Esophagus squamous epithelium (tissue), 4 donors: ENCODE data around the gene ANXA10.

Experiments used
- POLR2A ChIP-seq, 4 donors: fragments of 450-650 bp; IDR thresholded peaks; one replicate each; pipeline ENCODE4 v1.6.1; 2017; ENCODE audit warnings: antibody characterized with exemption in 4 of 4, mild to moderate bottlenecking in 4 of 4, moderate library complexity in 3 of 4
- TF ChIP-seq, protein P1 (sequence below), 6 experiments: fragments of 450-650 bp in 4 of 6; fragments of 200-600 bp in 2 of 6; sonication (generic) in 2 of 6; IDR thresholded peaks; one replicate each; pipeline ENCODE4 v1.5.1; 2016 to 2019; ENCODE audit warnings: antibody characterized with exemption in 6 of 6, mild to moderate bottlenecking in 4 of 6, moderate library complexity in 4 of 6

DNA sequence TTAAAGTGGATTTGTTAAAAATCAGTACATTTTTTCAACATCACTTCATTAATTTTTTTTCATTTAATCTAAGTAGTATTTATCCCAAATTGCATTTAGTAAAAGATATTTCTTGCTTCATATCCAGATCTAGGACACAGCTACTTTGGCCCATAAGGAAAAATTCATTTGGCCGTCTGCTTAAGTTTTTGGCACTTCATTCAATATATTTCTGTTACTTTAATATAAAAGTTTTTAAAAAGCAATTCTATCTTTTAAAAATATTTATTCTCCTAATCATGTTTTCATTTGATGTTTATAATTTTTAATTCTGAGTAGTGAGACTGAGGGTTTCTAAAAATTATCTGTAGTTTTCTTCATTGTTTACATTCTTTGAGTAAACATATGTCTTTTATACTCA is 28.5 kb downstream of the ANXA10 start:
- TF ChIP-seq, protein P1, sequence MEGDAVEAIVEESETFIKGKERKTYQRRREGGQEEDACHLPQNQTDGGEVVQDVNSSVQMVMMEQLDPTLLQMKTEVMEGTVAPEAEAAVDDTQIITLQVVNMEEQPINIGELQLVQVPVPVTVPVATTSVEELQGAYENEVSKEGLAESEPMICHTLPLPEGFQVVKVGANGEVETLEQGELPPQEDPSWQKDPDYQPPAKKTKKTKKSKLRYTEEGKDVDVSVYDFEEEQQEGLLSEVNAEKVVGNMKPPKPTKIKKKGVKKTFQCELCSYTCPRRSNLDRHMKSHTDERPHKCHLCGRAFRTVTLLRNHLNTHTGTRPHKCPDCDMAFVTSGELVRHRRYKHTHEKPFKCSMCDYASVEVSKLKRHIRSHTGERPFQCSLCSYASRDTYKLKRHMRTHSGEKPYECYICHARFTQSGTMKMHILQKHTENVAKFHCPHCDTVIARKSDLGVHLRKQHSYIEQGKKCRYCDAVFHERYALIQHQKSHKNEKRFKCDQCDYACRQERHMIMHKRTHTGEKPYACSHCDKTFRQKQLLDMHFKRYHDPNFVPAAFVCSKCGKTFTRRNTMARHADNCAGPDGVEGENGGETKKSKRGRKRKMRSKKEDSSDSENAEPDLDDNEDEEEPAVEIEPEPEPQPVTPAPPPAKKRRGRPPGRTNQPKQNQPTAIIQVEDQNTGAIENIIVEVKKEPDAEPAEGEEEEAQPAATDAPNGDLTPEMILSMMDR (IDR thresholded peaks at IDR 0.05): no peak
- TF ChIP-seq POLR2A (IDR thresholded peaks at IDR 0.05): no peak
